B cell (primary cell): ENCODE data around the gene GPR152.

ENCODE experiments used
- CTCF ChIP-seq: fragments of 200-600 bp; IDR thresholded peaks from one replicate; pipeline ENCODE4 v1.8.0; 2022; ENCODE audit warnings: antibody characterized with exemption, mild to moderate bottlenecking
- EZH2 ChIP-seq: IDR thresholded peaks from 2 replicates; pipeline ENCODE4 v1.6.1; 2012; ENCODE audit warnings: borderline replicate concordance, low read depth, mild to moderate bottlenecking, moderate library complexity, low read length; ENCODE audit not compliant: insufficient read depth, poor library complexity, severe bottlenecking

GRCh38 chr11:67466962-67467771 is 14.6 kb upstream of the GPR152 start:
- no peak for TF ChIP-seq CTCF
- TF ChIP-seq EZH2 = no peak
